GM12878 (cell line): ENCODE measurements around the gene INSC.

Experiments used
- CTCF ChIP-seq, 3 experiments: IDR thresholded peaks in 2 of 3; conservative IDR thresholded peaks in 1 of 3; 2 replicates each; pipeline ENCODE4 v1.5.1; 2011; ENCODE audit warnings: low read depth in 3 of 3, low read length in 3 of 3, mild to moderate bottlenecking in 3 of 3, control low read depth in 2 of 3, moderate library complexity in 2 of 3, inconsistent platforms in 1 of 3, mixed read lengths in 1 of 3; ENCODE audit not compliant: control insufficient read depth in 2 of 3, insufficient read depth in 1 of 3; ENCODE audit errors: extremely low read depth in 1 of 3
- EZH2 ChIP-seq: IDR thresholded peaks from 2 replicates; pipeline ENCODE4 v1.6.1; 2012; ENCODE audit warnings: low read depth, mild to moderate bottlenecking, control low read depth, inconsistent platforms, low read length, borderline replicate concordance; ENCODE audit not compliant: control insufficient read depth
- SIN3A ChIP-seq: IDR thresholded peaks from 2 replicates; pipeline ENCODE4 v1.6.1; 2012; ENCODE audit warnings: low read depth, low read length, improper control_type of control experiment

DNA sequence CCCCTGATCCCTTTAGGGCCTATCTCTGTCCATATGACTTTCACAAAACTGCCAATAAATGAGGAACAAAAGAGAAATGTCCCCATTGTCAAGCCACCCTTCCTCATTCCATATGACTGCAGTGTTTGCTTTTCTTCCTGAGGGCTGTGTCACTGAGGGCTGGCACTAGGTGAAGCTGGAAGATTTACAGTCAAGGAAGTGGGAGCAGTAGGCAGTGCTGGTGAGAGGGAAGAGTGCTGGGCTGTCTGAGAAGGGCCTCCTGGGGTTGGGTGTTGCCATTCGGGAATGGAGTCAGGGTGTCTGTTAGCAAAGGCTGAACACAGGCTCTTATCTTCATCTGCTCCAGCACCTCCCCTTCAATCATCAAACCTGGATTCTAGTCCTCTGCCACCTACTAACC is 30.9 kb downstream of the INSC start:
- no peak for TF ChIP-seq CTCF (IDR thresholded peaks at IDR 0.05 in 2 of 3, conservative IDR thresholded peaks at IDR 0.05 in 1 of 3; ENCODE audit: control insufficient read depth in 2 of 3, extremely low read depth in 1 of 3, insufficient read depth in 1 of 3, low read depth in 3 of 3, low read length in 3 of 3)
- no peak for TF ChIP-seq SIN3A
- TF ChIP-seq EZH2, result no peak
